CD1c-positive myeloid dendritic cell (primary cell): ENCODE results near the gene MMP7.

Experiments used
- DNase-seq: peaks from one replicate; pipeline ENCODE4 v3.0.0-alpha.2; 2016; ENCODE audit errors: extremely low spot score

Gene MMP7

GRCh38 chr11:102495161-102496042, 35.1 kb downstream of the MMP7 start:
- DNase-seq = peak; percentile 87

GRCh38 chr11:102494216-102494615, 36.3 kb downstream of the MMP7 start:
- DNase-seq = no peak

GRCh38 chr11:102493524-102493923, 37.0 kb downstream of the MMP7 start:
- no peak for DNase-seq

- DNase-seq = no peak
These were observed 38.6 kb downstream of the MMP7 start for GRCh38 chr11:102491969-102492368.

GRCh38 chr11:102489186-102490145, 41.1 kb downstream of the MMP7 start:
- DNase-seq = peak; percentile 50

GRCh38 chr11:102488208-102488607, 42.3 kb downstream of the MMP7 start:
- DNase-seq = no peak

GRCh38 chr11:102487214-102487613, 43.3 kb downstream of the MMP7 start:
- DNase-seq = no peak

GRCh38 chr11:102486584-102486983, 44.0 kb downstream of the MMP7 start:
- no peak for DNase-seq

- DNase-seq = no peak
These were observed 45.3 kb downstream of the MMP7 start for GRCh38 chr11:102485095-102485722.

- no peak for DNase-seq
These were observed 48.1 kb downstream of the MMP7 start for GRCh38 chr11:102482433-102482832.

- DNase-seq = no peak
These were observed 50.8 kb downstream of the MMP7 start for GRCh38 chr11:102479733-102480132.

- peak; percentile 53 for DNase-seq
These were observed 51.8 kb downstream of the MMP7 start for GRCh38 chr11:102478673-102479299.

GRCh38 chr11:102476812-102477211, 53.7 kb downstream of the MMP7 start:
- DNase-seq = no peak

GRCh38 chr11:102476069-102476468, 54.5 kb downstream of the MMP7 start:
- DNase-seq = no peak

- DNase-seq = no peak
These were observed 57.0 kb downstream of the MMP7 start for GRCh38 chr11:102473543-102473942.

- no peak for DNase-seq
These were observed 58.4 kb downstream of the MMP7 start for GRCh38 chr11:102472127-102472526.

GRCh38 chr11:102471474-102471873, 59.1 kb downstream of the MMP7 start:
- DNase-seq = no peak
